ENCODE measurements around the gene TCP11.
A peak's percentile ranks its signal among the peaks of the same experiment; 100 is the strongest.

Gene TCP11

DNA sequence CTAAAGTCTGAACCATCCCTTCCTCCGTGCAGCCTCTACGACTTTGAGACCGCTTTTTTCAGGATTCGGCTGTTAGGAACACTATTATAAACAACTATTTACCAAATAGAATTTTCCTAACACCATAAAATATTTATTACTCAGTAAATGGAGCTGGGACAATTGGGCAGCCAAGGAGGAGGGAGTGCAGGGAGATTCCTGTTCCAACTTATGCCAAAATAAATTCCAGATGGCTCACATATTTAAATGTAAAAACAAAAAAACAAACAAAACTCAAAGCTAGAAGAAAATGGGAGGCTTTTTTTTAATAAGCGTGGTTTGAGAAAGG lies 48.1 kb downstream of the TCP11 start:
- Histone ChIP-seq H3K36me3 (peaks cover 5 to 23% (median 21%) of the 10 kb centered on the region in 3 donors), H3K4me3 (no peak overlapping the region), H3K4me1 (peaks cover 0 to 87% (median 35%) of the 10 kb centered on the region in 4 donors), H3K27me3 (no peaks in the 10 kb centered on the region), H3K9me3 (no peaks in the 10 kb centered on the region), H3K27ac (peak overlapping the region; percentile 51 to 60)
- intact Hi-C loops (cut with DNase I; ENCODE audit: low total_unique reads): no loop called here
- no peak for DNase-seq
- TF ChIP-seq, protein P1, sequence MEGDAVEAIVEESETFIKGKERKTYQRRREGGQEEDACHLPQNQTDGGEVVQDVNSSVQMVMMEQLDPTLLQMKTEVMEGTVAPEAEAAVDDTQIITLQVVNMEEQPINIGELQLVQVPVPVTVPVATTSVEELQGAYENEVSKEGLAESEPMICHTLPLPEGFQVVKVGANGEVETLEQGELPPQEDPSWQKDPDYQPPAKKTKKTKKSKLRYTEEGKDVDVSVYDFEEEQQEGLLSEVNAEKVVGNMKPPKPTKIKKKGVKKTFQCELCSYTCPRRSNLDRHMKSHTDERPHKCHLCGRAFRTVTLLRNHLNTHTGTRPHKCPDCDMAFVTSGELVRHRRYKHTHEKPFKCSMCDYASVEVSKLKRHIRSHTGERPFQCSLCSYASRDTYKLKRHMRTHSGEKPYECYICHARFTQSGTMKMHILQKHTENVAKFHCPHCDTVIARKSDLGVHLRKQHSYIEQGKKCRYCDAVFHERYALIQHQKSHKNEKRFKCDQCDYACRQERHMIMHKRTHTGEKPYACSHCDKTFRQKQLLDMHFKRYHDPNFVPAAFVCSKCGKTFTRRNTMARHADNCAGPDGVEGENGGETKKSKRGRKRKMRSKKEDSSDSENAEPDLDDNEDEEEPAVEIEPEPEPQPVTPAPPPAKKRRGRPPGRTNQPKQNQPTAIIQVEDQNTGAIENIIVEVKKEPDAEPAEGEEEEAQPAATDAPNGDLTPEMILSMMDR (IDR thresholded peaks at IDR 0.05): no peak

DNA sequence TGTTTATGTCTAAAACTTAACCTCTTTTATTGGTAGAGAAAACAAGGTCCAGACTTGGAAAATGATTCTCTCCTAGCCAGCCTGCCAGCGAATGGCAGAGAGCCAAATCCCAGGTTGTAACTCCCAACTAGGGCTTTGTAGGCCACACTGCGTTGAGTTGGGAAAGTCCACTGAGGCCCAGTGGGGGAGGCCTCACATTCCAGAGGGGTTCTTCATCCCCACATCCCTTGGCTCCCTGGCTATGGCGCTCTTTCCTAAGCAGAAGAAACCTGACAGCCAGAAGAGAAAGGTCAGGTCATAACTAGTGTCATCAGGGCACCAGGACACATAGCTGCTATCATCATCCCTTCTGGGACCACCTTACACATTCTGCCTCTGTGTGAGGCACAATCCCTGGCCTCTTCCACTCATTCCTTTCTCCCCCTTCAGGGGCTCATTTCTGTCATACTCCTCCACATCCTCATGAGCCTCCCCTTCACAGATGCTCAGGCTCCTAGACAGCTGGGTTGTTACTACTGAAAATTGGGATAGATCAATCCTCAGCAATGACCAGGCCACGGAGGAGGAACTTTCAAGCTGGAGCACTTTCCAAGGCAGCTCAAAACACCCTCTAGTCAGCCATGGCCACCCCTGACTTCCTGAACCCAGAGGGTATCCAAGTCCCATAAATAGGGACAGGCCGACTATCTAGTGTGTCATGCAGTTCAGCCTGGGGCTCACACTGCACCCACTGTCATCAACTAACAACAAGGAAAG lies 48.6 kb downstream of the TCP11 start:
- peak overlapping the region; percentile 51 to 60 for H3K27ac ChIP-seq
- no peak for DNase-seq
- H3K9me3 ChIP-seq: no peaks in the 10 kb centered on the region
- H3K36me3 ChIP-seq: peaks cover 11 to 28% (median 27%) of the 10 kb centered on the region in 3 donors
- TF ChIP-seq, protein P1 (IDR thresholded peaks at IDR 0.05): no peak
- H3K27me3 ChIP-seq: no peaks in the 10 kb centered on the region
- H3K4me1 ChIP-seq: peaks cover 0 to 91% (median 36%) of the 10 kb centered on the region in 4 donors
- intact Hi-C loops (cut with DNase I; ENCODE audit: low total_unique reads): no loop called here
- no peak overlapping the region for H3K4me3 ChIP-seq

DNA sequence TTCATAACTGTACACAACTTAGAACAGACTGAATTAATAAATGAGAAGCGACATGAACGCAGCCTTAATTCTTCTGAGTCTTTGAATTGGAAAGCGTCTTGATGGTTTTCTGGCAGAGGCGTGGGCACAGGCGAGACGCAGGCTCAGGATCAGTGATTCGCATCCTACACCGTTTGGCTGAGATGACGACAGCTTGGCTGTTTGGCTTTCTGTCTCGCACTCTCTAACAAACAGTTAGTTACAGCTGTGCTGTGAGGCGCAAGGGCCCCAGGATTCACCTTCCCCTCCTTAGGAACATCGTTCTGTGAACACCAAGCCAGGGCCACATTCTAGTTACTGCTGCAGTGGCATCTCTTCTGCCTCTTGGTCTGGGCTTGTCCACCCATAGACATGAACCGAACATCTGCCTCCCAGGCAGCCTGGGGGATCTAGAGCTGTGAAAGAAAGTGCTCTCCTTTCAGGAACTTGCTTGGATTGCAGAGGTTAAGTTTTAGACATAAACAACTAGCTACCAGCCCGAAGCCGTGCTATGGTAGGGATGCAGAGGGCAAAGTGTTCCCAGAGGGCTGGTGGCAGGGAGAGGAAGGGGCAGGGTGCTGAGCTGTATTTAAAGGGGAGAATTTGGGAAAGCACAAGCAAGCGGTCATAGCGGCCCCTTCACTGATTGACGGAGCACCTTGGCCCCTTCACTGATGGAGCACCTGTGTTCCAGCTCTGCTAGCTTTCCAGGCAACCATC lies 49.6 kb downstream of the TCP11 start:
- Histone ChIP-seq H3K4me1 (peaks cover 0 to 83% (median 34%) of the 10 kb centered on the region in 4 donors), H3K9me3 (no peaks in the 10 kb centered on the region), H3K4me3 (no peak overlapping the region), H3K36me3 (peaks cover 21 to 39% (median 37%) of the 10 kb centered on the region in 3 donors), H3K27me3 (no peaks in the 10 kb centered on the region), H3K27ac (peak overlapping the region; percentile 51 to 60)
- TF ChIP-seq, protein P1 (IDR thresholded peaks at IDR 0.05): no peak
- DNase-seq: no peak
- intact Hi-C loops (cut with DNase I; ENCODE audit: low total_unique reads): no loop called here

DNA sequence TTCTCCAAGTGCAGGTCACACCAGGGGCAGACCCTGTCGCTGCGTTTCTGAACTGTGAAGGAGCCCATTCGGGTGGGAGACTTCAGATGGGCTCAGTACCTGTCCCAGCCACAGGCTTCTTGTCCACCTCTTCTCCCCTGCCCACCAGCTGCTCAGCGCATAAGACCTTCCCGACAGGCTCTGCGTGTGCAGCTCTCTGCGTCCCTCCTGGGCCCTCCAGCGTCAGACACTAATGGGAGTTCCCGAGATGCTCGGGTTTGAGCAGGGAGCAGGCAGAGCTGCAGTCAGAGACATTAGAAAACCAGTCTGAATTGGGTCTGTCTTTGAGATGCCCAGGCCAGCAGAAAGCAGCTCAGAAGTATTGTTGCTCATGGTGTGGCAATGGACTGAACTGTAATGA lies 50.4 kb downstream of the TCP11 start:
- Histone ChIP-seq H3K27me3 (no peaks in the 10 kb centered on the region), H3K4me1 (peaks cover 0 to 76% (median 31%) of the 10 kb centered on the region in 4 donors), H3K27ac (peak overlapping the region; percentile 18 to 60), H3K4me3 (no peak overlapping the region), H3K9me3 (no peaks in the 10 kb centered on the region), H3K36me3 (peaks cover 29 to 47% (median 45%) of the 10 kb centered on the region in 3 donors)
- TF ChIP-seq, protein P1 (IDR thresholded peaks at IDR 0.05): no peak
- intact Hi-C loops (cut with DNase I; ENCODE audit: low total_unique reads): no loop called here
- no peak for DNase-seq

DNA sequence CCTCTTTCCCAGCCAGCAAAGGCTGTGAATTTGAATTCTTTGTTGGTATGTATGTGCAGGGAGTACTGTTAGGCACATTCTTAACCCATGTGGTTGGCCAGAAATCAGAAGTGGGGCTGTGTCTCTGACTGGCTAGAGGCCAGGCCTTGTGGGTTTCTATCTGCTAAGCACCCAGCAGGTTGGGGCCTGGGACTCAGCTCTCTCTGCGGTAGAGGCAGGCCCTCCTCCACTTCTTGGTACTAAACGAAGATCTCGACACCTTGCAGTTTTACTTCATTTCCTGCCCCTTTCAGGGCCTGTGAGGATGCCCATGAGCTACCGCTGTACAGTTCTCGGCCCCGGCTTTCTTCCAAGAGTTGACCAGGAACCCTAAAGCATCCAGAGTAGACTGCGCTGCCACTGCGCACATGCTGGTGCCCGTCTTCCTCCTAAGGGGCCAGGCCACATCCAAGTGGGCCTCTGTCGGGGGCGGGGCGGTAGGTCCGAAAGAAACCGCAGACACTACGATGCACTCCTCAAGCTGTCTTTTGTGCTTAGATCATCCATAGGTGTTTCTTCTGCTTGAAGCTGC lies 51.1 kb downstream of the TCP11 start:
- H3K4me3 ChIP-seq: no peak overlapping the region
- H3K4me1 ChIP-seq: peaks cover 0 to 68% (median 31%) of the 10 kb centered on the region in 4 donors
- H3K9me3 ChIP-seq: no peaks in the 10 kb centered on the region
- TF ChIP-seq, protein P1 (IDR thresholded peaks at IDR 0.05): no peak
- intact Hi-C loops (cut with DNase I; ENCODE audit: low total_unique reads): no loop called here
- peaks cover 35 to 54% (median 52%) of the 10 kb centered on the region in 3 donors for H3K36me3 ChIP-seq
- no peak for DNase-seq
- peak overlapping the region; percentile 18 to 60 for H3K27ac ChIP-seq
- no peaks in the 10 kb centered on the region for H3K27me3 ChIP-seq

All from tibial artery (tissue), 4 donors.